ENCODE data around the gene CAMK2G.
"Not testable (repeated sequence)": the region's sequence is repeated elsewhere in the genome, so short reads cannot be mapped to it uniquely, and the experiment has no call there.

CAMK2G gene

DNA sequence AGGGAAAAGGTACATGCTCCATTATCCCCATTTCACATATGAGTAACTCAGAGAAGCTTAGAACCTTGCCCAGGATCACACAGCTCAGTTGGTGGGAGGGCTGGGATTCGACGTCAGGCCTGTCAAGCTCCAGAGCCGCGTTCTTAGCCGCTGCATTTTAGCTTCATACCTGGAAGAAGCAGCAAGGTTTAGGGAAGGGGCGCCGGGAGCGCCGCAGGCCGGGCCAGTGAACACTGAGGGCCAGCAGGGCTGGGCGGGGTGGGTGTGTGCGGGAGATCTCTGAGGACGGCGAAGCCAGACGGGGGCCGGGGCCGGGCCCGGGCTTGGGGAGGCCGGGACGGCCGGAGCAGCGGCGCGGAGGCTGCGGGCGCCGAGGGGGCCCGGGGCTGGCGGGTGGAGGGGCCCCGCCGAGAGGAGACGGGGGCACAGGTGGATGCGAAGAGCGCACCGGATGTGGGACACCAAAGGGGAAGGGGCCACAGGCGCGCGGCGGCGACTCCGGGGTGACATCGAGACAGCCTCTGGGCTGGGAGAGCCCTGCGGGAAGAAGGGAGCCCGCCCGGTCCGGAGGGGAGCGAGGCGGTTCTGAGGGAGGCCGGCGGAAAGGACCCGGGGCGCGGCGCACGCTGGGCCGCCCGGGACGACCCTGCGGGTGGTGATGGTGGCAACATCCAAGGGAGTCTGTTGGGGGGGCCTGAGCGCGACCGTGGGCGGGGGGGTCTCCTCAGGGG is 63.5 kb downstream of the CAMK2G start:
- DNase-seq (ENCODE audit: low spot score), result peak; percentile 63

DNA sequence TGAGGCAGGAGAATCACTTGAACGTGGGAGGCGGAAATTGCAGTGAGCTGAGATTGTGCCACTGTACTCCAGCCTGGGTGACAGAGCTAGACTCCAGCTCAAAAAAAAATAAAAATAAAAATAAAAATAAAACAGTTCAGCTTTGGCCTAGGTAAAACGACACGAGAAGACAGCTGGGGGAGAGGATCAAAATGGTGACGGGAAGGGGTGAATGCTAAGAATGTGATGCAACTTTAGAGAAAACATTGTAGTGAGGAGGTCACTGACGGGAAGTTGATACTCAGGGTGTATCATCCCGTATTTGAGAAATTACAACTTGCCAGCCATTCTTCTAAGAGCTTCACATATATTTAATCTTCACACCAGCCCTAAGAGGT is 64.0 kb downstream of the CAMK2G start:
- no peak for DNase-seq (ENCODE audit: low spot score)

DNA sequence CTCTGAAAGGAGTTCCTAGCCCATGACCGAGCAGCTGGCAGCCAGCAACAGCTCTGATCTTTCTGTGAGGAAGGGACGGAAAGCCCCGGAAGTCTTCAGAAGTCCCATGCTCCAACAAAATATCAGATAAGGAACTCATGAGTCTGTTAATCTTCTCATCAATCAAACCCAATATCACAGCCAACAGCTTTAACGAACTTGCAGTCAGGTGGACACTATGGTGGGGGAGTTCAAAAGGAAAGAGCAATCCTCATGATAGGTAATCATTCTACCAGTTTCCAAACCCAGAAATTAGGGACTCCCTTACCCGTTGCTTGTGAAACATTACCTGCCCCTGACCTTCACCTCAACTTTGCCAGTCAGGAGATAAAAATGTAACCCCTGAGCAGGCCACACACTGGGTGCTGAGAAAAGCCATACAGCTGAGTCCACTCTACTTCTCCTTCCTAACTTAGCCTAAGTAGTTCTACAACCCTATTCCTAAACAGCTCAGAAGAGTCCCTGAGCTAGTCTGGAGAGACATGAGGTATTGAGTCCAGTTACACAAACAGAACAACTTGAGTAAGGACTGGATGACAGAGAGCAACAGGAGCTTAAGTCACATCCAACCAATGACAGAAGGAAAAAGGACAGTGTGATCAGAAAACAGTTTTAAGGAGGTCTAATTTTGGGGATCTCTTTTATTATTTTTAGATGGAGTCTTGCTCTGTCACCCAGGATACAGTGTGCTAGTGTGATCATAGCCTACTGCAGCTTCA is 65.1 kb downstream of the CAMK2G start:
- DNase-seq (ENCODE audit: low spot score), result no peak

DNA sequence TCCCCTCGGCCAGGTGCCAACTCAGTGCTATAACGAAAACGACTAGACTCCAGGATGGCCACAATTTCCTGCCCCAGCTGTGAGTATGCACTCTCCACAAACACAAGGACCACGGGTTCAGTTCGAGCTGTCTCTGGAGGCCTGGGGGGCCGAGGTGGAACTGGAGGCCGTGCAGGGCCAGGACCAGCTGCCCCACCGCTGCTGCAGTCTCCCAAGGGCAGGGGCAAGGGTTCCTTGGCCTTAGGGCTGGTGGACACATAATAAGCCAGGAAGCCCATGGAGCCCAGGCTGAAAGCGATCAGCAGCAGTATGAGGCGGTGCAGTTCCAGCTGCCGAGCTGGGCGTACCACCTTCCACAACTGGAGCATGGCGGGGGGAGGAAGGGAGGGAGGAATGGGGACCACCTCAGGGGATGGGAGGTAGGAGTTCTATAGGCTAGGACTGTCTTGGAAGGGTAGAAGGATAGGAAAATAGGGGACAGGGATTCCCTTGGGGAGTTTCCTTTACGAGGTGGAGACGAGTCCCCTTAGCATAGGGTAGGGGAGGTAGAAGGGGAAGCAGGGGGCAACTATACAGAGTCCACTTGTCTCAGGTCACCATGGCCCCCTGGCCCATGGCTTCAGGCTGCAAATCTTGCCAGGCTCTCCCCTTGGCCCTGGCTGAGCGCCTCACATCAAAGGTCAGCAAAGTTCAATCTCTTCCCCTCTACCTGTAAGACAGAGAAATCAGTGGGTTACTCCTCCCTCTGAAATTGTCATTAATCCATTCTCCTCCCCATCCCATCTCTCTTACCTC is 66.1 kb downstream of the CAMK2G start:
- no peak for DNase-seq (ENCODE audit: low spot score)

DNA sequence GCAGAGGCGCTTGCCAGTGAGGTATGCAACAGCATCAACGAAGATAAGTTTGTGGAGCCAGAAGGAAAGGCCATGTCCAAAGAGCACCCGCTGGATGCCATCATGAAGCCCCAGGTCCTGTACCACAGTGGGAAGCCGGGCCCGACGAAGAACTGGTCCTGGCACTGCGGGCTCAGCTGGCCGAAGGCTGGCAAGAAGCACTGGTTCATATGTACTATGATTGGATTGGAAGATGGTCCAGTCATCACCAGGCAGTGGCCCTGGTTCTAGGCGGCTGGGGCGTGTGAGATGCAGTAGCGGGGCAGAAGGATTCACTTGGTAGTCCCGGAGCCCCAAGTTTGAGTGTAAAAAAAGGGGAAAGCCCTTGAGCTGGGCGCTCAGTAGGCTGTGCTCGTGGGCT is 66.9 kb downstream of the CAMK2G start:
- no peak for DNase-seq (ENCODE audit: low spot score)

DNA sequence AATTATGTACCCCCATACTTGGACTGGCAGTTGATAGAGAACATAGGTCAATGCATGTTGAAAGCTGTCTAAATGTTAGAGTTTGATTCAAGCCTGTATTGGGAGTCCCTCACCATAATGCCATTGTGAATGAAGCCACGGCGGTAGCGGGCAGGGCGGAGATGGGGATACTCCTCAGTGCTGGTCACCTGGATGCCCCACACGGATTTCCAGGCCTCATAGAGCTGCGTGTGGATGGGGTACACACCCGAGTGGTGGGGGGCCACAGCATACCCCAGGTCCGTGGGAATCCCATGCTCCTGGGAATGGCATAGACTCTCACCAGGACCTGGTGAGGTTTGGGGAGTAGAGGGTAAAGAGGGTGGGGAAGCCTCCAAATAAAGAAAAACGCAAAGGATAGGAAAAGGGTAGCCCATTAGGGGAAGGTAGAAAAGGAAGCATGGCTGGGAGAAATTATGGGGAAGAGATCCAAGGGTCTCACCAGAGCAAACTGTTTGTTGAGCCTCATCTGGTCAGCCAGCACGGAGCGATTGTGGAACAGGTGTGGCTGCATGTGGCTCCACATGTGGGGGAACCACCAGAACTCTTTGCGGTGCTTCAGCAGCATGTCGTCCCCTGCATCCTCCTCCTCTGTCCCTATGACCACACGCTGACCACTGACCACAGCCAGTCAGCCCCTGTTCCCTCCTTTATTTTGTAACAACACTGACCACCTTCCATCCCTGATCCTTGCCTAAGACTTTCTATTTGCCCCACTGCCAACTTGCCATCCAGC is 68.0 kb downstream of the CAMK2G start:
- no peak for DNase-seq (ENCODE audit: low spot score)

DNA sequence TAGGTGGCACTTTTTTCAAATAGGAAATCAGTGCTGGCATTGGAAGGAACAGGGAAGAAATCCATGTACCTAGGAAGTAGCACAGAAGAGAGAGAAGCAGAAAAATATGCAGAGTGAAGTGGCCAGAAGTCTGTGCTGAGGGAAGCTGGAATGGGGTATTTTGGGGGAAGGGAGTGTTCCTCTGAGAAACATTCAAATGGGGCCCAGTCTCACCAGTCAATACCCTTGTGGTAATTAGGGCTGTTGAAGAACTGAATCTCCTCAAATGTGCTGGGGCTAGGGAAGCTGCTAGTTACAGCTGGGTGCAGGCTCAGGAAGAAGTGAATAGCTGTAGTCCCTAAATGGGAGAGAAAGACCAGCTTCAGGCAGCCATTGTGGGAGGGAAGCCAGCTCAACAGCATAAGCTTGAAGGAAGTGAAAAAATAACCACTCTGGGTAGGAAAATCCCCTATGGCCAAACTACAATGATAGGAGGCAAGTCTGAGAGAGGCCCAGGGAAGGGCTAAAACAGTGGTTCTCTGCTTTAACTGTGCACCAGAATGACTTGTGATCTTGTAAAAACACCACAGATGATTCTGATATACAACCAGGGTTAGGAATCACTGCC is 70.6 kb downstream of the CAMK2G start:
- DNase-seq (ENCODE audit: low spot score), result no peak

DNA sequence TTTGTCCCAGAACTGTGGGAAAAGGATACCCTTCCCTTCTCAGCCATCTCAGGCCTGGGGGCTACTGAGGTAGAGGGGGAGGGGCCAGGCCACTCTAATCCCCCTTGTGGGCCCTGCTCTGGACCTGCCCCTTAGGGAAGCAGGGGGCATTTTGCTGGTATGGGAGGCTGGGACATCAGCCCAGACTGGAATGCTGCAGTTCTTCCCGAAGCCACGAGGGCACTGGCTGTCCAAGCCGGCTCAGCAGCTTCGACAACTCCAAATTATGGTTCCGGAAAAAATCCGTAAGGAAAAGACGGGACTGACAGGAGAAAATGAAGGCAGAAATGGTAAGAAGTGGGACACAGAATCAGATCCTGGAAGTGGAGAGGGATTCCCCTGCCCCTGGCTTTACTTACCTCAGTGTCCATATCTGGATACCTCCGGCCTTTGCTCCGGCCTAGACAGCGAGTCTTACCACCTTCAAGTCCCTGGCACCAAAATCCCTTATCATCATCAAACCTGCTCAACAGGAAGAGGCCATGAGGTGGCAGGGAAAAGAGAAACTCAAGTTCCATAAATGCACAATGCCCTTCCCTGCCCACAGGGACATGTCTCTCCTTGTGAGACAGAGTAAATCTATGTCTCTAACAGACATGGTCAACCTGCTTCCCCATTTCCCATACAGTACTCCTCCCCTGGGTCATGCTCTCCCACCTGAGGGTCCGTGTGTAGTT is 71.9 kb downstream of the CAMK2G start:
- DNase-seq (ENCODE audit: low spot score), result no peak

DNA sequence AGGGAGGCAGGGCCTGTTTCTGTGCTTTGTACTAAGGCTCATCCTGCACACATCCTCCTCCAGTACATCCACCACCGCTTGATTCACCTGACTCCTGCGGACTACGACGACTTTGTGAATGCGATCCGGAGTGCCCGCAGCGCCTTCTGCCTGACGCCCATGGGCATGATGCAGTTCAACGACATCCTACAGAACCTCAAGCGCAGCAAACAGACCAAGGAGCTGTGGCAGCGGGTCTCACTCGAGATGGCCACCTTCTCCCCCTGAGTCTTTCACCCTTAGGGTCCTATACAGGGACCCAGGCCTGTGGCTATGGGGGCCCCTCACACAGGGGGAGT is 73.1 kb downstream of the CAMK2G start:
- no peak for DNase-seq (ENCODE audit: low spot score)

DNA sequence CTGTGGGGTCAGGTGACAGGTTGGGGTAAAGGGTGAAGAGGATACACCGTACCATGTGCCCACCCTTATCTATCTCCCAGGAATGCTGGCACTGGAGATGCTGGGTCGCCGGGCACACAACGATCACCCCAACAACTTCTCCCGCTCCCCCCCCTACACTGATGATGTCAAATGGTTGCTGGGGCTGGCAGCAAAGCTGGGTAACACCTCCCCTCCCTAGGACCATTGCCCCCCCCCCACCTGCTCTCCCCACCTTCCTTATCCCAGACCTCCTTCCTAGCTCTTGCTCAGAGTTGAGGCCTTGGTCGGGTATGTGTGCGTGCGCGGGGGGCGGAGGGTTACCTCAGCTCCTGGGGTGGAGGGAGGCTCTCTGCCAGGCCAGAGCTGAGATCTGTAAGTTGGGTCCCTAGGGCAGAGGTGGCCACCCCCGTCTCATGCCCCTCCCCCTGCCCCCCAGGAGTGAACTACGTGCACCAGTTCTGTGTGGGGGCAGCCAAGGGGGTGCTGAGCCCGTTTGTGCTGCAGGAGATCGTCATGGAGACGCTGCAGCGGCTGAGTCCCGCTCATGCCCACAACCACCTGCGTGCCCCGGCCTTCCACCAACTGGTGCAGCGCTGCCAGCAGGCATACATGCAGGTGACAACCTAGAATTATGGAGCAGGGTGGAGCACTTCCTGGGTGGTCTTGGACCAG is 73.6 kb downstream of the CAMK2G start:
- no peak for DNase-seq (ENCODE audit: low spot score)

DNA sequence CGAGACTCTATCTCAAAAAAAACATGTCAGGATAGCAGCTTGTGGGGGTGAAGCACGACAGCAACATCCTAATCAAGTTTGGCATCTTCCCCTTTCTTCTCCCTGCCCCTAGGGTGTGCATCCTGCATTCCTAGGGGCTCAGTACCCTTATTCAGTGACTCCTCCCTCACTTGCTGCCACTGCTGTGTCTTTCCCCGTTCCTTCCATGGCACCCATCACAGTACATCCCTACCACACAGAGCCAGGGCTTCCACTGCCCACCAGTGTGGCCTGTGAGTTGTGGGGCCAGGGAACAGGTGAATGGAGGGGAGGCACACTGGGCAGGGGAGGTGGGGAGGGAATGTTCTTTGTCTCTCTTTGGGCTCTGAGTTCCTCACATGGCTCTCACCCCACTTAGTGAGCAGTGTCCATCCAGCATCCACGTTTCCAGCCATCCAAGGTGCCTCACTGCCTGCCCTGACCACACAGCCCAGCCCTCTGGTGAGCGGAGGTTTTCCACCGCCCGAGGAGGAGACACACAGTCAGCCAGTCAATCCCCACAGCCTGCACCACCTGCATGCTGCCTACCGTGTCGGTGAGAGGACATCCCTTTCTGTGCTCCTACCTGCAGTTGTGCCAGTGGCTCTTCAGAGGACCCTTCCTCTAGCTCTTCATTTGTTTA is 74.3 kb downstream of the CAMK2G start:
- no peak for DNase-seq (ENCODE audit: low spot score)

DNA sequence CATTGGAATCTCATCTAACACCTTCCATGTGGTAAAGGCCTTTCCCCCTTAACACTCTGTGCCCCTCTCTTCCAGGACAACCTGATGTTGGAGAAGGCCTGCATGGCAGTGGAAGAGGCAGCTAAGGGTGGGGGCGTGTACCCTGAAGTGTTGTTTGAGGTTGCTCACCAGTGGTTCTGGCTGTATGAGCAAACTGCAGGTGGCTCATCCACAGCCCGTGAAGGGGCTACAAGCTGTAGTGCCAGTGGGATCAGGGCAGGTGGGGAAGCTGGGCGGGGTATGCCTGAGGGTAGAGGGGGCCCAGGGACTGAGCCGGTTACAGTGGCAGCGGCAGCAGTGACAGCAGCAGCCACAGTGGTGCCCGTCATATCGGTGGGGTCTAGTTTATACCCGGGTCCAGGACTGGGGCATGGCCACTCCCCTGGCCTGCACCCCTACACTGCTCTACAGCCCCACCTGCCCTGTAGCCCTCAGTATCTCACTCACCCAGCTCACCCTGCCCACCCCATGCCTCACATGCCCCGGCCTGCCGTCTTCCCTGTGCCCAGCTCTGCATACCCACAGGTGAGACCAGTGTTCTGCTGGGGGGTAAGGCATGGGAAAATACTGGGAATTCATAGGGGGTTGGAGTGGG is 75.3 kb downstream of the CAMK2G start:
- DNase-seq (ENCODE audit: low spot score), result no peak

DNA sequence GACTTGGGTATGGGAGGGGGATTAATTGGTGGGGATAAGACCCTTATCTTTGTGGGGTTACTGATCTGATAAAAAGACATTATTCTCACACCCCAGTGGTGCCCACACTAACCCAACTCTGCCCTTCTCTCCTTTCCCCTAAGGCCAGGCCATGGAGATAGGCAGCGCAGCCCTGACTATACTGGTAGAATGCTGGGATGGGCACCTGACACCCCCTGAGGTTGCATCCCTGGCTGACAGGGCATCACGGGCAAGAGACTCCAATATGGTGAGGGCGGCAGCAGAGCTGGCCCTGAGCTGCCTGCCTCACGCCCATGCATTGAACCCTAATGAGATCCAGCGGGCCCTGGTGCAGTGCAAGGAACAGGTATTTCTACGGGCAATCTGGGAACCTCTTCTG is 76.3 kb downstream of the CAMK2G start:
- DNase-seq (ENCODE audit: low spot score), result no peak

DNA sequence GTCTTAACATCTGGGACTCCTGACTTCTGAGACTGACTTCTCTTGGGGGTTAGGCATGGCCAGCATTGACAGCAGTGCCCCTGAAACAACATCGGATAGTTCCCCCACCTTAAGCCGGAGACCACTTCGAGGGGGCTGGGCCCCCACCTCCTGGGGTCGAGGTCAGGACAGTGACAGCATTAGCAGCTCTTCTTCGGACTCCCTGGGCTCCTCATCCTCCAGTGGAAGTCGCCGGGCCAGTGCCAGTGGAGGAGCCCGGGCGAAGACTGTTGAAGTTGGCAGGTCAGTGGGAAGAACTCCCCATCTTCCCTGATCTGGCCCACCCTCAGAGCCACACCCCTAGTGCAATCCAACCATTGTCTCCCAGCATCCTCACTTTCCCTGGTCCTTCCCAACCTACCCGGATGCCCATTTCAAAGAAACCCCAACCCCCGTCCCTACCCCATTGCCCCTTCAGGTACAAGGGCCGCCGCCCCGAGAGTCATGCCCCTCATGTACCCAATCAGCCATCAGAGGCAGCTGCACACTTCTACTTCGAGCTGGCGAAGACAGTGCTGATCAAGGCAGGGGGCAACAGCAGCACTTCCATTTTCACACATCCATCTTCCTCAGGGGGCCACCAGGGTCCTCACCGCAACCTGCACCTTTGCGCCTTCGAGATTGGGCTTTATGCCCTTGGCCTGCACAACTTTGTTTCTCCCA is 76.9 kb downstream of the CAMK2G start:
- no peak for DNase-seq (ENCODE audit: low spot score)

DNA sequence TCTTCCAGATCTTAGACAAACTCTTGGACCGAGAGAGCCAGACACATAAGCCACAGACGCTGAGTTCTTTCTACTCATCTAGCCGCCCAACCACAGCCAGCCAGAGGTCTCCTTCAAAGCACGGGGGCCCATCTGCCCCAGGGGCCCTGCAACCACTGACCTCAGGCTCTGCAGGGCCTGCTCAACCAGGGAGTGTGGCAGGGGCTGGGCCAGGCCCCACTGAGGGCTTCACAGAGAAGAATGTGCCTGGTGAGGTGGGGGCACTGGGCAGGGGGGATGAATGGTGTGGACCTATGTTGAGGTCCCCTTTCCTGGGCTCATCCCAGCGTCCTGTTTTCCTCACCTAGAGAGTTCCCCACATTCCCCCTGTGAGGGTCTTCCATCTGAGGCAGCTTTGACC is 77.6 kb downstream of the CAMK2G start:
- DNase-seq (ENCODE audit: low spot score), result no peak

DNA sequence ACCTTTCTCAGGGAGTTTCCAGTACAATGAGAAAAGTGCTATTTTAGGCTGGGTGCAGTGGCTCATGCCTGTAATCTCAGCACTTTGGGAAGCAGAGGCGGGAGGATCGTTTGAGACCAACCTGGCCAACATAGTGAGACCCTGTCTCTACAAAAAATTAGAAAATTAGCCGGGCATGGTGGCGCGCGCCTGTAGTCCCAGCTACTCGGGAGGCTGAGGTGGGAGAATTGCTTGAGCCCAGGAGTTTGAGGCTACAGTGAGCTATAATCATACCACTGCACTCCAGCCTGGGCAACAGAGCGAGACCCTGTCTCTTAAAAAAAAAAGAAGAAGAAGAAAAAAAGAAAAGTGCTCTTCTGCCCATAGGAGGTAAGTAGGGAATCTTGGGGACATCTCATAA is 78.3 kb downstream of the CAMK2G start:
- not testable (repeated sequence) for DNase-seq (ENCODE audit: low spot score)

DNA sequence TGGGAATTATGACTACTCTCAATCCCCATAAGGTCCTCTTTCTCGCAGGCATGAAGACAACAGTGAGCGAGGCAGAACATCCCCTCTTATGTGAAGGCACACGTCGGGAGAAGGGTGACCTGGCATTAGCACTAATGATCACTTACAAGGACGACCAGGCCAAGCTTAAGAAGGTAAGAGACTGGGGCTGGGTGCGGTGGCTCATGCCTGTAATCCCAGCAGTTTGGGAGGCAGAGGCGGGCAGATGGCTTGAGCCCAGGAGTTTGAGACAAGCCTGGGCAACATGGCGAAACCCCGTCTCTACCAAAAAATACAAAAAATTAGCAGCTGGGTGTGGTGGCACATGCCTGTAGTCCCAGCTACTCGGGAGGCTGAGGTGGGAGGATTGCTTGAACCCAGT is 78.9 kb downstream of the CAMK2G start:
- not testable (repeated sequence) for DNase-seq (ENCODE audit: low spot score)

DNA sequence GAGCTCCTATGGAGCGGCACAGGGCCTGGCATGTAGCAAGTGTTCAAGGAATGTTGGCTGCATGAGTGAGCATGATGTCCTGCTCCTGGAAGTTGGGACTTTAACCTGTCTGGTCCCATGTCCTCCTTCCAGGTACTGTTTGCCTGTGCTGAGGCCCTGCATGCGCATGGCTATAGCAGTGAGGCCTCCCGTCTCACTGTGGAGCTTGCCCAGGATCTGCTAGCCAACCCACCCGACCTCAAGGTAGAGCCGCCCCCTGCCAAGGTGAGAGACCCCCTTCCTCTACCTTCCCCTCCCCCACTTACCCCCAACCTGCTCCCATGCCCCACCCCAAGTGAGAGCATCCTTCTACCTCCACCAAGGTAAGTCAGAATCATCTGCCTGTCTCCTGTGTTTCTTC is 80.9 kb downstream of the CAMK2G start:
- no peak for DNase-seq (ENCODE audit: low spot score)

DNA sequence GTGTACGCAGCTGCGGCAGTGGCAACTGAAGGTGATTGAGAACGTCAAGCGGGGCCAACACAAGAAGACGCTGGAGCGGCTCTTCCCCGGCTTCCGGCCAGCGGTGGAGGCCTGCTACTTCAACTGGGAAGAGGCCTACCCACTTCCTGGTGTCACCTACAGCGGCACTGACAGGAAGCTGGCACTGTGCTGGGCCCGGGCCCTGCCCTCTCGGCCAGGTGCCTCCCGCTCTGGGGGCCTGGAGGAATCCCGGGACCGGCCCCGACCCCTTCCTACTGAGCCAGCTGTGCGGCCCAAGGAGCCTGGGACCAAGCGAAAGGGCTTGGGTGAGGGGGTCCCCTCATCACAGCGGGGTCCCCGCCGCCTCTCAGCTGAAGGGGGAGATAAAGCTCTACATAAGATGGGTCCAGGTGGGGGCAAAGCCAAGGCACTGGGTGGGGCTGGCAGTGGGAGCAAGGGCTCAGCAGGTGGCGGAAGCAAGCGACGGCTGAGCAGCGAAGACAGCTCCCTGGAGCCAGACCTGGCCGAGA is 82.4 kb downstream of the CAMK2G start:
- no peak for DNase-seq (ENCODE audit: low spot score)
